B cell (primary cell): Measurements from ENCODE around the gene SFTPD. TPM values are rescaled to one million over a fixed set of nuclear protein-coding genes. Genes with fewer than 3 reads are reported as not detected.

Source experiments
- ATAC-seq: fragments of 200-7000 bp; cut with Tn5 transposase; one replicate; pipeline ENCODE4 v1.10.0; 2021; ENCODE audit warnings: low read depth, mild to moderate bottlenecking, moderate number of reproducible peaks, moderate library complexity
- CTCF ChIA-PET: fragments of 350-600 bp; sonication (Branson Sonifier 250); formaldehyde crosslinking; loops from one replicate; lab custom pipeline; 2021; ENCODE audit warnings: antibody characterized with exemption, inconsistent platforms; lab: Charles Lee
- POLR2A ChIA-PET: fragments of 350-600 bp; sonication (Branson Sonifier 250); formaldehyde crosslinking; loops from one replicate; lab custom pipeline; 2021; ENCODE audit warnings: antibody characterized with exemption; lab: Charles Lee
- DNase-seq: peaks from one replicate; pipeline ENCODE4 v3.0.0; 2013
- H2AFZ ChIP-seq: 2 replicates; pipeline ENCODE4 v1.6.1; 2012; ENCODE audit warnings: mild to moderate bottlenecking, low read depth, low read length; ENCODE audit not compliant: insufficient read depth, poor library complexity, severe bottlenecking
- H3K27ac ChIP-seq, 2 donors: 1 replicate in 1 of 2; 2 replicates in 1 of 2; pipeline ENCODE4 v1.5.1; 2012 to 2013; ENCODE audit warnings: low read length in 2 of 2, mild to moderate bottlenecking in 2 of 2, moderate library complexity in 1 of 2
- H3K27me3 ChIP-seq, 4 experiments: fragments of 200-600 bp in 1 of 4; sonication (generic) in 1 of 4; replicated peaks in 1 of 4; 1 replicate in 2 of 4; 2 replicates in 2 of 4; pipeline versions ENCODE4 v1.6.1 to v1.7.0; 2013 to 2016; ENCODE audit warnings: low read length in 3 of 4, mild to moderate bottlenecking in 2 of 4, mixed read lengths in 1 of 4, moderate library complexity in 1 of 4; ENCODE audit not compliant: insufficient read depth in 4 of 4, control insufficient read depth in 3 of 4; ENCODE audit errors: control extremely low read depth in 1 of 4
- H3K36me3 ChIP-seq, 2 experiments: replicated peaks in 1 of 2; 1 replicate in 1 of 2; 2 replicates in 1 of 2; pipeline versions ENCODE4 v1.6.1 to v1.7.1; 2013; ENCODE audit warnings: low read length in 1 of 2; ENCODE audit not compliant: insufficient read depth in 2 of 2, control insufficient read depth in 1 of 2; ENCODE audit errors: control extremely low read depth in 1 of 2, extremely low read depth in 1 of 2
- H3K4me1 ChIP-seq, 2 donors: fragments of 200-600 bp in 1 of 2; sonication (generic) in 1 of 2; 1 replicate in 1 of 2; 2 replicates in 1 of 2; pipeline versions ENCODE4 v1.5.1 to v1.6.1; 2013 to 2017; ENCODE audit warnings: low read length in 2 of 2; ENCODE audit not compliant: control insufficient read depth in 2 of 2, insufficient read depth in 2 of 2
- H3K4me2 ChIP-seq: replicated peaks from 2 replicates; pipeline ENCODE3; 2012; ENCODE audit warnings: mild to moderate bottlenecking, low read depth, low read length; ENCODE audit not compliant: poor library complexity, severe bottlenecking
- H3K4me3 ChIP-seq, 5 experiments: fragments of 200-600 bp in 1 of 5; sonication (generic) in 1 of 5; 1 replicate in 3 of 5; 2 replicates in 2 of 5; pipeline versions ENCODE4 v1.5.1 to v1.7.0; 2011 to 2016; ENCODE audit warnings: low read length in 4 of 5, mild to moderate bottlenecking in 4 of 5, low read depth in 2 of 5, control low read depth in 1 of 5, moderate library complexity in 1 of 5; ENCODE audit not compliant: insufficient read depth in 1 of 5; ENCODE audit errors: control extremely low read depth in 1 of 5, extremely low read depth in 1 of 5
- H3K79me2 ChIP-seq: fragments of 200-600 bp; sonication (generic); one replicate; pipeline ENCODE4 v1.6.0; 2016; ENCODE audit warnings: low read length; ENCODE audit not compliant: control insufficient read depth, insufficient read depth
- H3K9ac ChIP-seq: fragments of 200-600 bp; sonication (generic); 2 replicates; pipeline ENCODE4 v1.6.1; 2017; ENCODE audit warnings: mild to moderate bottlenecking, low read length, moderate library complexity
- H3K9me3 ChIP-seq, 3 donors: one replicate each; pipeline versions ENCODE4 v1.6.1 to v1.7.1; 2013; ENCODE audit warnings: low read length in 2 of 3; ENCODE audit not compliant: control insufficient read depth in 2 of 3, insufficient read depth in 1 of 3; ENCODE audit errors: control extremely low read depth in 1 of 3
- H4K20me1 ChIP-seq: 2 replicates; pipeline ENCODE4 v1.6.0; 2012; ENCODE audit warnings: mild to moderate bottlenecking, low read length; ENCODE audit not compliant: insufficient read depth, control insufficient read depth, poor library complexity, severe bottlenecking
- H3K27ac Mint-ChIP-seq: one replicate; pipeline ENCODE4 v1.8.0; 2021; ENCODE audit warnings: mixed read lengths
- H3K27me3 Mint-ChIP-seq: one replicate; pipeline ENCODE4 v1.8.0; 2021; ENCODE audit warnings: mixed read lengths
- H3K4me1 Mint-ChIP-seq: one replicate; pipeline ENCODE4 v1.8.0; 2021; ENCODE audit warnings: mixed read lengths
- H3K4me3 Mint-ChIP-seq: one replicate; pipeline ENCODE4 v1.8.0; 2021; ENCODE audit warnings: mixed read lengths
- H3K9me3 Mint-ChIP-seq: one replicate; pipeline ENCODE4 v1.8.0; 2022; ENCODE audit warnings: mixed read lengths; ENCODE audit not compliant: insufficient read depth
- CTCF ChIP-seq: fragments of 200-600 bp; IDR thresholded peaks from one replicate; pipeline ENCODE4 v1.8.0; 2022; ENCODE audit warnings: antibody characterized with exemption, mild to moderate bottlenecking
- EZH2 ChIP-seq: IDR thresholded peaks from 2 replicates; pipeline ENCODE4 v1.6.1; 2012; ENCODE audit warnings: borderline replicate concordance, low read depth, mild to moderate bottlenecking, moderate library complexity, low read length; ENCODE audit not compliant: insufficient read depth, poor library complexity, severe bottlenecking
- WGBS: methylation state at CpG from one replicate; pipeline ENCODE4 v1.1.5; 2013; ENCODE audit warnings: missing lambda C conversion rate; ENCODE audit not compliant: insufficient coverage; 5-methylcytosine and 5-hydroxymethylcytosine counted together
- intact Hi-C: fragments of 100-400 bp; cut with micrococcal nuclease; formaldehyde crosslinking; loops from one replicate; pipeline ENCODE4 v1.10.0; 2022
- polyA plus RNA-seq: library from polyadenylated mRNA; depleted of rRNA; stranded (reverse); fragments of >200 nt; gene quantifications from 2 replicates; pipeline ENCODE4 v1.2.3, GENCODE V29; 2012
- total RNA-seq, 2 donors: library from RNA; stranded (reverse); fragments of 120-200 nt in 1 of 2; gene quantifications; 1 replicate in 1 of 2; 2 replicates in 1 of 2; pipeline versions ENCODE4 v1.2.3 to v1.2.4, GENCODE V29; 2013 to 2022

Gene SFTPD
- total and polyA plus RNA-seq, 2 donors (not counting 1 experiment from before 2014, with no cell fraction given) = 0.24 to 0.59 TPM

GRCh38 chr10:79928028-79928583 is 20.8 kb downstream of the SFTPD start:
- Mint-ChIP-seq H3K4me3 (no peak overlapping the region), H3K9me3 (peaks cover 5% of the 10 kb centered on the region), H3K27ac (no peak overlapping the region), H3K4me1 (peaks cover 3% of the 10 kb centered on the region), H3K27me3 (peaks cover 23% of the 10 kb centered on the region)
- H2AFZ ChIP-seq = no peak overlapping the region
- H3K27me3 ChIP-seq = peaks cover 0 to 7% (median 1%) of the 10 kb centered on the region in 4 experiments
- H3K4me1 ChIP-seq = peaks cover 0 to 5% of the 10 kb centered on the region in 2 donors
- ATAC-seq (no peak), DNase-seq (no peak)
- CTCF ChIA-PET = interaction anchor here (1.6 kb wide), 1 partner anchor 9 kb away, joined by 5 read pairs; no protein-coding TSS in a partner anchor
- no peak overlapping the region for H3K4me3 ChIP-seq
- POLR2A ChIA-PET = no interaction called here
- H3K27ac ChIP-seq = no peak overlapping the region
- no peaks in the 10 kb centered on the region for H3K79me2 ChIP-seq
- H4K20me1 ChIP-seq = no peaks in the 10 kb centered on the region
- peaks cover 0 to 13% (median 8%) of the 10 kb centered on the region in 3 donors for H3K9me3 ChIP-seq
- no peaks in the 10 kb centered on the region for H3K36me3 ChIP-seq
- WGBS = 86% methylated on average over 2 of the region's 7 CpGs
- no peak overlapping the region for H3K4me2 ChIP-seq
- H3K9ac ChIP-seq = no peak overlapping the region
- intact Hi-C loops = no loop called here
- TF ChIP-seq EZH2 (no peak), CTCF (no peak)

- Mint-ChIP-seq H3K9me3 (peaks cover 5% of the 10 kb centered on the region), H3K4me3 (no peak overlapping the region), H3K4me1 (peaks cover 3% of the 10 kb centered on the region), H3K27me3 (peaks cover 15% of the 10 kb centered on the region), H3K27ac (no peak overlapping the region)
- WGBS = 100% methylated on average over 3 of the region's 3 CpGs
- CTCF ChIA-PET = interaction anchor here (1.5 kb wide), 1 partner anchor 120 kb away, joined by 6 read pairs; no protein-coding TSS in a partner anchor
- H2AFZ ChIP-seq = no peak overlapping the region
- H3K4me2 ChIP-seq = no peak overlapping the region
- H3K9me3 ChIP-seq = peaks cover 0 to 13% (median 8%) of the 10 kb centered on the region in 3 donors
- POLR2A ChIA-PET = no interaction called here
- no peaks in the 10 kb centered on the region for H3K79me2 ChIP-seq
- H3K4me3 ChIP-seq = no peak overlapping the region
- TF ChIP-seq CTCF = no peak
- no peak for TF ChIP-seq EZH2
- intact Hi-C loops = no loop called here
- no peak for ATAC-seq
- H3K27ac ChIP-seq = no peak overlapping the region
- H4K20me1 ChIP-seq = no peaks in the 10 kb centered on the region
- H3K4me1 ChIP-seq = peaks cover 0 to 5% of the 10 kb centered on the region in 2 donors
- DNase-seq = no peak
- peaks cover 0 to 4% (median 1%) of the 10 kb centered on the region in 4 experiments for H3K27me3 ChIP-seq
- no peaks in the 10 kb centered on the region for H3K36me3 ChIP-seq
- no peak overlapping the region for H3K9ac ChIP-seq
These were observed 21.6 kb downstream of the SFTPD start for GRCh38 chr10:79927111-79927828.
